Renal cortex interstitium (tissue), 11 donors: ENCODE data around the gene ANKS3. TPM values are rescaled to one million over a fixed set of nuclear protein-coding genes. Genes with fewer than 3 reads are reported as not detected.

Experiments
- DNase-seq, 11 donors: peaks; one replicate each; pipeline ENCODE4 v3.0.0-alpha.2; 2013; ENCODE audit warnings: low read depth in 9 of 11, low spot score in 4 of 11; ENCODE audit errors: extremely low read depth in 1 of 11
- polyA plus RNA-seq, 3 donors: library from polyadenylated mRNA; unstranded; fragments of 120-200 nt; gene quantifications; one replicate each; pipeline ENCODE4 v1.2.1, GENCODE V29; 2013; ENCODE audit not compliant: insufficient read length in 3 of 3

ANKS3 gene
- polyA plus RNA-seq, 3 donors = 22.5 to 34.3 (median 23.0) TPM

GRCh38 chr16:4690946-4691665 lies 43.0 kb downstream of the ANKS3 start:
- no peak for DNase-seq

- DNase-seq = no peak
These were observed 44.0 kb downstream of the ANKS3 start for GRCh38 chr16:4689864-4690704.

- DNase-seq = no peak
These were observed 44.9 kb downstream of the ANKS3 start for GRCh38 chr16:4689091-4689671.

- no peak for DNase-seq
These were observed 45.4 kb downstream of the ANKS3 start for GRCh38 chr16:4688674-4689045.

- DNase-seq = no peak
These were observed 46.0 kb downstream of the ANKS3 start for GRCh38 chr16:4687946-4688673.

GRCh38 chr16:4687416-4687815 lies 46.7 kb downstream of the ANKS3 start:
- no peak for DNase-seq

- no peak for DNase-seq
These were observed 47.4 kb downstream of the ANKS3 start for GRCh38 chr16:4686497-4687210.

GRCh38 chr16:4685776-4686496 lies 48.1 kb downstream of the ANKS3 start:
- DNase-seq = no peak

GRCh38 chr16:4685292-4685691 lies 48.8 kb downstream of the ANKS3 start:
- no peak for DNase-seq

- no peak for DNase-seq
These were observed 49.3 kb downstream of the ANKS3 start for GRCh38 chr16:4684763-4685162.

- no peak for DNase-seq
These were observed 49.9 kb downstream of the ANKS3 start for GRCh38 chr16:4684058-4684715.

GRCh38 chr16:4683255-4684057 lies 50.6 kb downstream of the ANKS3 start:
- no peak for DNase-seq

GRCh38 chr16:4682616-4683254 lies 51.3 kb downstream of the ANKS3 start:
- peak in 5 of 11 donors; percentile 64 to 72 (median 71) for DNase-seq

GRCh38 chr16:4682084-4682591 lies 51.9 kb downstream of the ANKS3 start:
- no peak for DNase-seq

- DNase-seq = no peak
These were observed 52.5 kb downstream of the ANKS3 start for GRCh38 chr16:4681471-4682083.
